T-helper 2 cell treated with Interferon-gamma antibody and Interleukin-4, amounts not matched to agents 5 μg/mL and 100 μg/mL, for 36 hours (primary cell): ENCODE measurements around the gene PRIM2.
"Not testable (repeated sequence)": the region's sequence is repeated elsewhere in the genome, so short reads cannot be mapped to it uniquely, and the experiment has no call there.

ENCODE experiments used
- DNase-seq: peaks from one replicate; pipeline ENCODE4 v3.0.0; 2021; ENCODE audit warnings: low spot score
- H3K27ac Mint-ChIP-seq: one replicate; pipeline ENCODE4 v1.8.0; 2021; ENCODE audit warnings: mild to moderate bottlenecking, mixed read lengths
- H3K27me3 Mint-ChIP-seq: one replicate; pipeline ENCODE4 v1.8.0; 2021; ENCODE audit warnings: low read depth, mixed read lengths
- H3K36me3 Mint-ChIP-seq: one replicate; pipeline ENCODE4 v1.8.0; 2021; ENCODE audit warnings: low read depth, mixed read lengths
- H3K4me1 Mint-ChIP-seq: one replicate; pipeline ENCODE4 v1.8.0; 2021; ENCODE audit warnings: low read depth, mixed read lengths
- H3K4me3 Mint-ChIP-seq: one replicate; pipeline ENCODE4 v1.8.0; 2022; ENCODE audit warnings: mild to moderate bottlenecking, moderate library complexity, mixed read lengths
- H3K9me3 Mint-ChIP-seq: one replicate; pipeline ENCODE4 v1.8.0; 2021; ENCODE audit warnings: mixed read lengths

Gene PRIM2, protein sequence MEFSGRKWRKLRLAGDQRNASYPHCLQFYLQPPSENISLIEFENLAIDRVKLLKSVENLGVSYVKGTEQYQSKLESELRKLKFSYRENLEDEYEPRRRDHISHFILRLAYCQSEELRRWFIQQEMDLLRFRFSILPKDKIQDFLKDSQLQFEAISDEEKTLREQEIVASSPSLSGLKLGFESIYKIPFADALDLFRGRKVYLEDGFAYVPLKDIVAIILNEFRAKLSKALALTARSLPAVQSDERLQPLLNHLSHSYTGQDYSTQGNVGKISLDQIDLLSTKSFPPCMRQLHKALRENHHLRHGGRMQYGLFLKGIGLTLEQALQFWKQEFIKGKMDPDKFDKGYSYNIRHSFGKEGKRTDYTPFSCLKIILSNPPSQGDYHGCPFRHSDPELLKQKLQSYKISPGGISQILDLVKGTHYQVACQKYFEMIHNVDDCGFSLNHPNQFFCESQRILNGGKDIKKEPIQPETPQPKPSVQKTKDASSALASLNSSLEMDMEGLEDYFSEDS

DNA sequence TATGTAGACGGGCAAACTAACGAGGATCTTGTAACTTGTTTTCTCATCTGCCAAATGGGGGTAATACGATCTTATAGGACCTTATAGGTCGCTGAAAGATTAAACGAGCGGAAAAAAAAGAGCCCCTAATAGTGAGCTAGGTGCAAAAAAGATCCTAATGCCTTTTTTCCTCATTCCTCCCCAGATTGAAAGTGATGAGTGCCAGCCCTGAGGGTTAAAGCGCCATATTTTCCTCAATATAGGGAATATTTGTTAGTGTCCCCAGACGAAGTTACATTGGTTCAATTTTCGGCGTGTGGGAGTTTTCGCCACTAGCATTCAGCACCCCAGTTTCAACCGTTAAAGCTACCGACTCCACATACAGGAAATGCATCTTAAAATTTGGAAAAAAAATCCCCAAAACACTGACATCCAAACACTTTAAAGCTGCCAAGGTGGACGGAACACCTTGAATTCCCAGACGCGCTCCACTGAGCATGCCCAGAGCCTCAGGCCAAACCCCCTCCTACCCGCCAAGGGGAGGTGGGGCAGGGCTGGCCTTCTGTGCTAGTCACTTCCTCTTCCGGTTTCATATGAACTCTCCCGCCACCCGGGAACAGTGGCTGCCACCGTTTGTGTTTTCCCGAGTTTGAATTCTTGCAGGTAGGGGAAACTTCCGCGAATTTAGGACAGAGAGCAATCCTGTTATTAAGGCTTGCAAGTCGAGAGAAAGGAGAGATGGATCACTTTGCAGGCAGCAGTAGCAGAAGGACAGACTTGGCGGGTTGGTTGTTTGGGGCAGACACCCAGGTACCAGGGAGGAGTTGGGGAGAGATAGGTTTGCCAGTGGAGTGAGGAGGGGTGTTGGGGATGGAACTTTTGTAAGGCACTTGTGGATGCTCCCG, at the start of gene PRIM2:
TSS of gene PRIM2 (plus strand) at position 571 of the 884 bp plus-strand sequence. CDS start 816 bp downstream, outside the sequence.
- Mint-ChIP-seq H3K9me3 (no peaks in the 10 kb centered on the region), H3K4me3 (peak within 1 kb of the TSS; percentile 100), H3K4me1 (peaks cover 35% of the 10 kb centered on the region), H3K36me3 (peaks cover 38% of the 10 kb centered on the region), H3K27me3 (peaks cover 3% of the 10 kb centered on the region), H3K27ac (peak within 1 kb of the TSS; percentile 95)
- peak; percentile 83 for DNase-seq

DNA sequence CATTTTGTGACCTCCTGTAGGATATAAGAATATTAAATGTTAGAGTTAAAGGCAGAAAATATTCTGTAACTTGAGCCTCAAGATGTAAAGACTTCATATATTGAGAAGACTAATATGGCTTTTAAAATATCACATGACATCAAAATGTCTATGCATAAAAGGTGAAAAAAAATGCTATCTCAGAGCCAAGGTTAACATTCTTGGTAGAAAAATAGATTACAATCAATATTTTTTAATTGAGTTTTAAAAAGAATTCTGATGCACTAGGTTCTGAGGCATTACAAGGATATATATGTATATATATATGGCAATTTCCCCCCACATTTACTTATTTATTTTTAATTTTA, 49.2 kb upstream of the PRIM2 start:
- Mint-ChIP-seq H3K9me3 (no peaks in the 10 kb centered on the region), H3K27ac (no peak overlapping the region), H3K36me3 (no peaks in the 10 kb centered on the region), H3K27me3 (peaks cover 1% of the 10 kb centered on the region), H3K4me3 (no peak overlapping the region), H3K4me1 (peaks cover 6% of the 10 kb centered on the region)
- no peak for DNase-seq

DNA sequence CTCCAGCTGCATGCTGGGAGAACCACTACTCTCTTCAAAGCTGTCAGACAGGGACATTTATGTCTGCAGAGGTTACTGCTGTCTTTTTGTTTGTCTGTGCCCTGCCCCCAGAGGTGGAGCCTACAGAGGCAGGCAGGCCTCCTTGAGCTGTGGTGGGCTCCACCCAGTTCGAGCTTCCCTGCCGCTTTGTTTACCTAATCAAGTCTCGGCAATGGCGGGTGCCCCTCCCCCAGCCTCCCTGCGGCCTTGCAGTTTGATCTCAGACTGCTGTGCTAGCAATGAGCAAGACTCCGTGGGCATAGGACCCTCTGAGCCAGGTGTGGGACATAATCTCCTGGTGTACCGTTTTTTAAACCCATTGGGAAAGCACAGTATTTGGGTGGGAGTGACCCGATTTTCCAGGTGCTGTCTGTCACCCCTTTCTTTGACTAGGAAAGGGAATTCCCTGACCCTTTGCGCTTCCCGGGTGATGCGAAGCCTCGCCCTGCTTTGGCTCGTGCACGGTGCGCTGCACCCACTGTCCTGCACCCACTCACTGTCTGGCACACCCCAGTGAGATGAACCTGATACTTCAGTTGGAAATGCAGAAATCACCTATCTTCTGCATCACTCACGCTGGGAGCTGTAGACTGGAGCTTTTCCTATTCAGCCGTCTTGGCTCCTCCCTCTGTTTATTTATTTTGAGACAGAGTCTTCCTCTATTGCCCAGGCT, 43.2 kb upstream of the PRIM2 start:
- DNase-seq, H3K9me3 Mint-ChIP-seq, H3K4me3 Mint-ChIP-seq, H3K4me1 Mint-ChIP-seq, H3K27me3 Mint-ChIP-seq, H3K36me3 Mint-ChIP-seq, H3K27ac Mint-ChIP-seq: not testable (repeated sequence)

DNA sequence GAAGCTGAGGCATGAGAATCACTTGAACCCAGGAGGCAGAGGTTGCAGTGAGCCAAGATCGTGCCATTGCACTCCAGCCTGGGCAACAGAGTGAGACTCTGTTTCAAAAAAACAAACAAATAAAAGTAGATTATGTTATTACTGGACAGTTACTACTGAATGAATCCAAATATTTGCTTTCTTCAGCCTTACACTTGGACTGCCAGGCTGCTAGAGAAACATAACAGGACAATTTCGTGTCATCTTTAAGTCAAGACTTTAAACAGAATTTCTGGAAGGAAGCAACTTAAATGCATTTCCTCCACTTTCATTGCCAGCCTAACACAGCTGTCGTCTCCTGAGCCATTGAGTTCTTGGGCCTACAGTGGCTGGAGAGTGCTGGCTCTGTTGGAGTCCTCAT, 42.0 kb upstream of the PRIM2 start:
- H3K27ac Mint-ChIP-seq = no peak overlapping the region
- peaks cover 10% of the 10 kb centered on the region for H3K27me3 Mint-ChIP-seq
- no peaks in the 10 kb centered on the region for H3K4me1 Mint-ChIP-seq

DNA sequence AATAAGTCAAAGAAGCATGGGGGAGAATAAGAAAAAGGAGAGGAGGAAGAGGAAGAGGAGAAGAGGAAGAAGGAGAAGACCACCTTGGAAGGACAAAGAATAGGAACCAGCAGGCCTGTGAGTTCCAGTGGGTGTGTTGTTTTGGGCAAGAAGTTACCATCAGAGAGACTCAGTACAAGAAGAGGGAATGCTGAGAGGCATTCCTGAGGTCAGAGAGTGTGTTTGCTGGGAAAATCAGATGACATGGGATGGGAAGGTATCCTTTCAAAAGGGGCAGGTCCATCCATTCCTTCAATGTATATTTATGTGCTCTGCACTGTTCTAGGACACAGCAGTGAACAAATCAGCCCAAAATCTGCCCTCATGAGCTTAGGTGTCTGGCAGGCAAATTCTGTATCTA, 40.5 kb upstream of the PRIM2 start:
- Mint-ChIP-seq H3K27me3 (peaks cover 8% of the 10 kb centered on the region), H3K4me3 (no peak overlapping the region), H3K36me3 (no peaks in the 10 kb centered on the region), H3K9me3 (no peaks in the 10 kb centered on the region), H3K4me1 (no peaks in the 10 kb centered on the region), H3K27ac (no peak overlapping the region)
- no peak for DNase-seq

More for the DNA sequence above, 42.0 kb upstream of the PRIM2 start:
- H3K9me3 Mint-ChIP-seq = no peaks in the 10 kb centered on the region
- DNase-seq = no peak
- no peaks in the 10 kb centered on the region for H3K36me3 Mint-ChIP-seq
- H3K4me3 Mint-ChIP-seq = no peak overlapping the region

DNA sequence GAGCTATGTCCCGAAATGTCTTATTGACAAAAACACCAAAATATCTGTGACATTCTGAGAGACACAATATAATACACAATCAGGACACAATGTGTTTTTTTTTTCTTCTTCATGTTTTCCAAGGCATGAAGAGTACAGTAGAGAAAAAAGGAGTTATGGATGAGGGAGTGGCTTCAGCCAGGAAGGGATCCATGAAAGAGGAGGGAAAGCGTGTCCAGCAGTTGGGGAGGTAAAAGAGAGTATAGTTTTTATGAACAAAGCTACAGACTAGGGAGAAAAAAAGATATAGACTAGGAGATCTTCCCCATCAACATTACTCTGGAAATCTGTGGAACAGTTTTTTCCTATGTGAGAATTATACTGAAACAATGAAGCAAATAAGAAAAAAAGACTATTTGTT, 38.9 kb upstream of the PRIM2 start:
- no peak for DNase-seq
- H3K36me3 Mint-ChIP-seq = no peaks in the 10 kb centered on the region
- H3K27me3 Mint-ChIP-seq = peaks cover 8% of the 10 kb centered on the region
- H3K27ac Mint-ChIP-seq = no peak overlapping the region
- H3K4me1 Mint-ChIP-seq = no peaks in the 10 kb centered on the region
- no peaks in the 10 kb centered on the region for H3K9me3 Mint-ChIP-seq
- no peak overlapping the region for H3K4me3 Mint-ChIP-seq

DNA sequence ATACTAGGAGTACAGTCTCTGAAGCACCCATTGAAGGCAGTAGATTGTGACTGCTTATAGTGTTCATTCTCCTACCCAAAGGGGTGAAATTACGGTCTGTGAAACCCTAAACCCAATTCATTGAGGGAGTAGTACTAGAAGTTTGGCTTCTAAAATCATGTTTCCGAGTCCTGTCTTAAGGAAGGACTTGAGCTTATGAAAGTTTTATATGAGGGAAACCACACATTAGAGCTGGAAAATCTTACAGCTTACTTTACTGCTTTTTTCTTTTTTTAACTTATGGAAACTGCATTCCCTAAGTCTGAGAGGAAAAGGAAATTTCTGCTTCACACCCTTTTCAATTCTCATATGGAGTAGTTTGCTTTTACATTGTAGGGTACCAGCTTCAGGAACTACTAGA, 38.4 kb upstream of the PRIM2 start:
- Mint-ChIP-seq H3K4me3 (no peak overlapping the region), H3K36me3 (no peaks in the 10 kb centered on the region), H3K9me3 (no peaks in the 10 kb centered on the region), H3K27ac (no peak overlapping the region), H3K4me1 (no peaks in the 10 kb centered on the region), H3K27me3 (peaks cover 8% of the 10 kb centered on the region)
- DNase-seq = no peak

DNA sequence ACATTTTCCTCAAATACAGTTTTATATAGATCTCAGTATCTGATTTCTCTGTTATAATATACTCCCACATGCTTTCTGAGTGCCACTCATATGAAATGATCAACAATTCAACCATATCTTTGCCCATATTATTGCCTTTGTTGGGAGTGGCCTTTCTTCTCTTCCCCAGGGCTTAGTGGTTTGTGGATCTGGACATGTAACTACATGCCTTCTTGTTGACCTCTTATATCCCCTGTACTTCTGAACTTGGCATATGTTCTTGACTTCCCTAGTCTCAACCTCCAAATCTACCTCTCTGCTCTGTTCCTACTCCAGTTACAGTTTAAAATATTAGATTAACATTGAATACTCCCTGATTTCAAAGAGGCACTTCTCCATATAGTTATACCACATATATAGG, 34.3 kb upstream of the PRIM2 start:
- H3K36me3 Mint-ChIP-seq = no peaks in the 10 kb centered on the region
- H3K4me3 Mint-ChIP-seq = no peak overlapping the region
- no peak for DNase-seq
- peaks cover 13% of the 10 kb centered on the region for H3K27me3 Mint-ChIP-seq
- H3K4me1 Mint-ChIP-seq = no peaks in the 10 kb centered on the region
- H3K9me3 Mint-ChIP-seq = no peaks in the 10 kb centered on the region
- H3K27ac Mint-ChIP-seq = no peak overlapping the region

DNA sequence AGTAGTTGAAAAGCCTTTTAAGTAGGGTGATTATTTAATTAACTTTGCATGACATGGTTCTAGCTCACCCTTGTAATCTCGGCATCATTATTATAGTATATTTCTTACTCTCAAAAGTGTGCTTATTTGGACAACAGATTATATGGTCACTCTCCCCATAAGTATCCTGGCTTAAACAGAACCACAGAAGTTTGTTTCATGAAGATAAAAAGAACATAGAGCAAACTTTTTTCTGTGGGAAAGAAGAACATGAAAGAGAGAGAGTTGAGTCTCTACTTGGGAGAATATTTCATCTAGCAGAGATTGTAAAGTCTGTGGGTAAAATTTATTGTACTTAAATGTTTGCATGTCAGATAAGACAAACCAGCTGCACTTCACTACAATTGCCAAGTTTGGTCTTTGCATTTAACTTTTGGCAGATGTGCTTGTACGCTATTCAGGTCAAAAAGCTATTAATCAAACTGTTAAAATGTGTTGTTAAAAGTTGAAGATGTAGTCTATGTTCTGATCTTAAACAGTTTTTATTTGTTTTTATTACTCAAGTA, 33.4 kb upstream of the PRIM2 start:
- no peaks in the 10 kb centered on the region for H3K36me3 Mint-ChIP-seq
- DNase-seq = no peak

DNA sequence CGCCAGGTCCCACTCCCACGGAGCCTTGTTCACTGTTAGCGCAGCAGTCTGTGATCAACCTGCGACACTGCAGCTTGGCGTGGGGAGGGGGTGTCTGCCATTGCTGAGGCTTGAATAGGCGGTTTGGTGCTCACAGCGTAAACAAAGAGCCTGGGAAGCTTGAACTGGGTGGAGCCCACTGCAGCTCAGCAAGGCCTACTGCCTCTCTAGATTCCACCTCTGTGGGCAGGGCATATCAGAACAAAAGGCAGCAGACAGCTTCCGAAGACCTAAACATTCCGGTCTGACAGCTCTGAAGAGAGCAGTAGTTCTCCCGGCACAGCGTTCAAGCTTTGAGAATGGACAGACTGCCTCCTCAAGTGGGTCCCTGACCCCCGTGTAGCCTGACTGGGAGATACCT, 29.3 kb upstream of the PRIM2 start:
- not testable (repeated sequence) for DNase-seq, H3K4me1 Mint-ChIP-seq, H3K9me3 Mint-ChIP-seq, H3K27ac Mint-ChIP-seq, H3K36me3 Mint-ChIP-seq, H3K4me3 Mint-ChIP-seq
- peaks cover 20% of the 10 kb centered on the region for H3K27me3 Mint-ChIP-seq

More for the DNA sequence above, 33.4 kb upstream of the PRIM2 start:
- H3K27me3 Mint-ChIP-seq = peaks cover 11% of the 10 kb centered on the region
- H3K4me1 Mint-ChIP-seq = no peaks in the 10 kb centered on the region
- H3K4me3 Mint-ChIP-seq = no peak overlapping the region
- no peaks in the 10 kb centered on the region for H3K9me3 Mint-ChIP-seq
- H3K27ac Mint-ChIP-seq = no peak overlapping the region

DNA sequence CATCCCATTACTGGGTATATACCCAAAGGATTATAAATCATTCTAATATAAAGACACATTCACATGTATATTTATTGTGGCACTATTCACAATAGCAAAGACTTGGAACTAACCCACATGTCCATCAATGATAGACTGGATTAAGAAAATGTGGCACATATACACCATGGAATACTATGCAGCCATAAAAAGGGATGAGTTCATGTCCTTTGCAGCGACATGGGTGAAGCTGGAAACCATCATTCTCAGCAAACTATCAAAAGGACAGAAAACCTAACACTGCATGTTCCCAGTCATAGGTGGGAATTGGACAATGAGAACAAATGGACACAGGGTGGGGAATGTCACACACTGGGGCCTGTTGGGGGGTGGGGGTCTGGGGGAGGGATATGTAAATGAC, 24.0 kb upstream of the PRIM2 start:
- H3K4me1 Mint-ChIP-seq, H3K4me3 Mint-ChIP-seq, H3K27ac Mint-ChIP-seq, DNase-seq, H3K36me3 Mint-ChIP-seq, H3K9me3 Mint-ChIP-seq: not testable (repeated sequence)
- peaks cover 21% of the 10 kb centered on the region for H3K27me3 Mint-ChIP-seq

DNA sequence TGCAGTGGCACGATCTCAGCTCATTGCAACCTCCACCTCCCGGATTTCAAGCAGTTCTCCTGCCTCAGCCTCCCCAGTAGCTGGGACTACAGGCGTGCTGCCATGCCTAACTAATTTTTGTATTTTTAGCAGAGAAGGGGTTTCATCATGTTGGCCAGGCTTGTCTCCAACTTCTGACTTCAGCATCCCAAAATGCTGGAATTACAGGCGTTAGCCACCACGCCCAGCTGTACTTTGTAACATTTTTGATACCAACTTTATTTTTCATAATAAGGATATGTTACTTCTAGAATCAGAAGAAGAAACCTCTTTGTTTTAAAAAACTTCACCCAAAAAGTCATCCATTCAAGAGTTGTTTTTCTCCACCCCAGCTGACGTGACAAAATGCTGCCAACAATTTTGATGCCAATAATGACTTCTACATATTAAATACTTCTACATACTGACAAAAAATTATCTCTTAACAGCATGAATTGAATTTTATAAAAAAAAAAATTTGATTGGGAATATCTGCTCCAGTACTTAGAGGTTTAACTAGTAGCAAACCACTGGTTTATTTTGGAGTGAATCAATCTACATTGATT, 22.5 kb upstream of the PRIM2 start:
- H3K27me3 Mint-ChIP-seq = peaks cover 17% of the 10 kb centered on the region
- no peak overlapping the region for H3K4me3 Mint-ChIP-seq
- H3K9me3 Mint-ChIP-seq = no peaks in the 10 kb centered on the region
- H3K4me1 Mint-ChIP-seq = no peaks in the 10 kb centered on the region
- H3K27ac Mint-ChIP-seq = no peak overlapping the region
- no peak for DNase-seq
- no peaks in the 10 kb centered on the region for H3K36me3 Mint-ChIP-seq

DNA sequence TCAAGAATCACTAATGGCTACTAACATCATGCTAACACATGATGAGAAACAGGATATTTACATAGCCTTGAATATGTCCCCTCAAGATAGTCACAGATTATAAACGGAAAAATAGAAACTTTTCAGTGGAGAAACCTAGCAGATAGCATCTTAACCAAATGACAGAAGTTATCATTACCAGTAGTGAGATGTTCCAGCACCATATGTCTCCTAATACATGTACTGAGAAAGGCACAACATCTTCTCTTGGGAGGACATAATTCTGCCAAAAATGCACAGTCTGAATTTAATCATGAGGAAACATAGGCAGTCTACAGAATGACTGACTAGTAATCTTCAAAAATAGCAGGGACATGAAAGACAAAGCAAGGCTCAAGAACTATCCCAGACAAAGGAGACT, 19.9 kb upstream of the PRIM2 start:
- peaks cover 5% of the 10 kb centered on the region for H3K27me3 Mint-ChIP-seq
- no peaks in the 10 kb centered on the region for H3K4me1 Mint-ChIP-seq
- no peak overlapping the region for H3K27ac Mint-ChIP-seq
- DNase-seq = no peak
- no peaks in the 10 kb centered on the region for H3K36me3 Mint-ChIP-seq
- H3K9me3 Mint-ChIP-seq = no peaks in the 10 kb centered on the region
- H3K4me3 Mint-ChIP-seq = no peak overlapping the region
